Measurements from ENCODE around the gene SOX12. TPM values are rescaled to one million over a fixed set of nuclear protein-coding genes. Genes with fewer than 3 reads are reported as not detected.

SOX12 gene
- total and polyA plus RNA-seq, 2 donors (not counting 1 experiment from before 2014, with no cell fraction given), result 5.3 to 13.6 TPM

DNA sequence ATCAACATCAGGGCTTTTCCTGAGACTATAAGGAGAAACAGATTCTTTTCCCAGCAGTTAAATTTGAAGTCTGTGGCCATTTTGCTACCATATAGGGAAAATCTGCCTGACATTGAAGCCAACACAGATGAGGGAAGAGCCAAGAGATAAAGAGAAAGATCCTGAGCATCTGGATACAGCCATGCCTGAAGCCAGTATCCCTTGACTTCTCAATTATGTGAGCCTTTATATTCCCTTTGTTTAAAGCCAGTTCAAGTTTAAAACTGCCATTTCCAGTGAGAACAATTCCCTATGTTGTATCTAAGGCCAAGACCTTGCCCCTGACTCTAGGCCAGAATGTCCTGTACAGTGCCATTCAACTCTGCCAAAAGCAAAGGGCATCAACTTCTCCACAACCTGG is 17.8 kb downstream of the SOX12 start:
- no peak overlapping the region for H3K9ac ChIP-seq (ENCODE audit: low read length)
- DNase-seq (no peak), ATAC-seq (ENCODE audit: low read depth) (no peak)
- no peaks in the 10 kb centered on the region for H4K20me1 ChIP-seq (ENCODE audit: control insufficient read depth, insufficient read depth, low read length, poor library complexity, severe bottlenecking)
- TF ChIP-seq EZH2 (IDR thresholded peaks at IDR 0.05; ENCODE audit: borderline replicate concordance, insufficient read depth, low read depth, low read length, poor library complexity, severe bottlenecking), result no peak
- TF ChIP-seq, protein P1, sequence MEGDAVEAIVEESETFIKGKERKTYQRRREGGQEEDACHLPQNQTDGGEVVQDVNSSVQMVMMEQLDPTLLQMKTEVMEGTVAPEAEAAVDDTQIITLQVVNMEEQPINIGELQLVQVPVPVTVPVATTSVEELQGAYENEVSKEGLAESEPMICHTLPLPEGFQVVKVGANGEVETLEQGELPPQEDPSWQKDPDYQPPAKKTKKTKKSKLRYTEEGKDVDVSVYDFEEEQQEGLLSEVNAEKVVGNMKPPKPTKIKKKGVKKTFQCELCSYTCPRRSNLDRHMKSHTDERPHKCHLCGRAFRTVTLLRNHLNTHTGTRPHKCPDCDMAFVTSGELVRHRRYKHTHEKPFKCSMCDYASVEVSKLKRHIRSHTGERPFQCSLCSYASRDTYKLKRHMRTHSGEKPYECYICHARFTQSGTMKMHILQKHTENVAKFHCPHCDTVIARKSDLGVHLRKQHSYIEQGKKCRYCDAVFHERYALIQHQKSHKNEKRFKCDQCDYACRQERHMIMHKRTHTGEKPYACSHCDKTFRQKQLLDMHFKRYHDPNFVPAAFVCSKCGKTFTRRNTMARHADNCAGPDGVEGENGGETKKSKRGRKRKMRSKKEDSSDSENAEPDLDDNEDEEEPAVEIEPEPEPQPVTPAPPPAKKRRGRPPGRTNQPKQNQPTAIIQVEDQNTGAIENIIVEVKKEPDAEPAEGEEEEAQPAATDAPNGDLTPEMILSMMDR (IDR thresholded peaks at IDR 0.05), result no peak
- H2AFZ ChIP-seq (ENCODE audit: insufficient read depth, low read depth, low read length, poor library complexity, severe bottlenecking), result no peak overlapping the region
- H3K27me3 ChIP-seq (replicated peaks in 1 of 4; ENCODE audit: control extremely low read depth in 1 of 4, control insufficient read depth in 3 of 4, insufficient read depth in 4 of 4, low read length in 3 of 4), result no peaks in the 10 kb centered on the region
- H3K4me2 ChIP-seq (replicated peaks; ENCODE audit: low read depth, low read length, poor library complexity, severe bottlenecking), result no peak overlapping the region
- no peak overlapping the region for H3K4me3 Mint-ChIP-seq
- POLR2A ChIA-PET, result no interaction called here
- intact Hi-C loops (cut with micrococcal nuclease), result no loop called here
- peaks cover 10% of the 10 kb centered on the region for H3K4me1 Mint-ChIP-seq
- no peak overlapping the region for H3K27ac Mint-ChIP-seq
- no peak overlapping the region for H3K27ac ChIP-seq (ENCODE audit: low read length in 2 of 2)
- peaks cover 4 to 11% of the 10 kb centered on the region in 2 donors for H3K4me1 ChIP-seq (ENCODE audit: control insufficient read depth in 2 of 2, insufficient read depth in 2 of 2, low read length in 2 of 2)
- H3K9me3 Mint-ChIP-seq (ENCODE audit: insufficient read depth), result no peaks in the 10 kb centered on the region
- no peaks in the 10 kb centered on the region for H3K36me3 ChIP-seq (replicated peaks in 1 of 2; ENCODE audit: control extremely low read depth in 1 of 2, control insufficient read depth in 1 of 2, extremely low read depth in 1 of 2, insufficient read depth in 2 of 2, low read length in 1 of 2)
- H3K4me3 ChIP-seq (ENCODE audit: control extremely low read depth in 1 of 5, extremely low read depth in 1 of 5, insufficient read depth in 1 of 5, low read depth in 2 of 5, low read length in 4 of 5), result no peak overlapping the region
- no peaks in the 10 kb centered on the region for H3K9me3 ChIP-seq (ENCODE audit: control extremely low read depth in 1 of 3, control insufficient read depth in 2 of 3, insufficient read depth in 1 of 3, low read length in 2 of 3)
- CTCF ChIA-PET, result interaction anchor here (7.0 kb wide), 1 partner anchor 11 kb away, joined by 47 read pairs; no protein-coding TSS in a partner anchor
- no peaks in the 10 kb centered on the region for H3K27me3 Mint-ChIP-seq
- H3K79me2 ChIP-seq (ENCODE audit: control insufficient read depth, insufficient read depth, low read length), result peaks cover under 1% of the 10 kb centered on the region

DNA sequence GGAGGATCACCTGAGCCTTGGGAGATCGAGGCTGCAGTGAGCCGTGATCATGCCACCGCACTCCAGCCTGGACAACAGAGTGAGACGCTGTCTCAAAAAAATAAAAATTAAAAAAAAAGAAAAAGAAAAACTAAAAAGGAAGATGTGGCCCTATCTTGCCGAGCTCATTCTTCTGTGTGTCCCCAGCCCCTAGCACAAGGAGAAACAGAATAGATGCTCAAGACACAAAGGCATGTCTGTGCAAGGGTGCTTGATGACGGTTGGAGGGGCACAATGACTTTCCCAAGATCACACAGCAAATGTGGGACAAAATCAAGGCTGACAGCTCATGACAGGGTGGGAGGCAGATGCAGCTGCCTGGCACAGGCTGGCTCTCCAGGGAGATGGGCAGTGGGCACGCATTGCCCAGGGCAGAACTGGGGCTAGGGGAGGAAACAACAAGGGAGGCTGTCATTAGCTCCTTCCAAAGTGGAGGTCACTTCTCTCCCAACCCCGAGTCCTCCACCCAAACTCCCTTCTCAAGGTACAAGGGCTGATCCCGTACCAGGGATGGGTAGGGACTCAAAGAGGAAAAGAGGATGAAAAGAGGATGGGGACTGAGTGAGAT is 20.8 kb downstream of the SOX12 start:
- ChIA-PET CTCF (interaction anchor here (0.6 to 7.0 kb wide), 4 partner anchors 8 to 202 kb away, joined by 3 to 47 read pairs (median 6); no protein-coding TSS in a partner anchor), POLR2A (no interaction called here)
- no peaks in the 10 kb centered on the region for H3K27me3 Mint-ChIP-seq
- H3K36me3 ChIP-seq (replicated peaks in 1 of 2; ENCODE audit: control extremely low read depth in 1 of 2, control insufficient read depth in 1 of 2, extremely low read depth in 1 of 2, insufficient read depth in 2 of 2, low read length in 1 of 2), result no peaks in the 10 kb centered on the region
- no peak for DNase-seq
- peak overlapping the region; percentile 97 for H3K4me3 Mint-ChIP-seq
- peak overlapping the region; percentile 94 for H2AFZ ChIP-seq (ENCODE audit: insufficient read depth, low read depth, low read length, poor library complexity, severe bottlenecking)
- H4K20me1 ChIP-seq (ENCODE audit: control insufficient read depth, insufficient read depth, low read length, poor library complexity, severe bottlenecking), result no peaks in the 10 kb centered on the region
- peak overlapping the region in 1 of 5 experiments; percentile 92 for H3K4me3 ChIP-seq (ENCODE audit: control extremely low read depth in 1 of 5, extremely low read depth in 1 of 5, insufficient read depth in 1 of 5, low read depth in 2 of 5, low read length in 4 of 5)
- peaks cover 4% of the 10 kb centered on the region for H3K79me2 ChIP-seq (ENCODE audit: control insufficient read depth, insufficient read depth, low read length)
- peaks cover 13% of the 10 kb centered on the region for H3K4me1 Mint-ChIP-seq
- TF ChIP-seq, protein P1 (IDR thresholded peaks at IDR 0.05), result no peak
- no peak for TF ChIP-seq EZH2 (IDR thresholded peaks at IDR 0.05; ENCODE audit: borderline replicate concordance, insufficient read depth, low read depth, low read length, poor library complexity, severe bottlenecking)
- peaks cover 10 to 19% of the 10 kb centered on the region in 2 donors for H3K4me1 ChIP-seq (ENCODE audit: control insufficient read depth in 2 of 2, insufficient read depth in 2 of 2, low read length in 2 of 2)
- no peaks in the 10 kb centered on the region for H3K9me3 Mint-ChIP-seq (ENCODE audit: insufficient read depth)
- no peak overlapping the region for H3K9ac ChIP-seq (ENCODE audit: low read length)
- no peaks in the 10 kb centered on the region for H3K27me3 ChIP-seq (replicated peaks in 1 of 4; ENCODE audit: control extremely low read depth in 1 of 4, control insufficient read depth in 3 of 4, insufficient read depth in 4 of 4, low read length in 3 of 4)
- intact Hi-C loops (cut with micrococcal nuclease), result no loop called here
- peak overlapping the region; percentile 82 for H3K27ac Mint-ChIP-seq
- H3K4me2 ChIP-seq (replicated peaks; ENCODE audit: low read depth, low read length, poor library complexity, severe bottlenecking), result peak overlapping the region; percentile 94
- 96% methylated on average over 4 of the region's 9 CpGs for WGBS (ENCODE audit: insufficient coverage)
- H3K9me3 ChIP-seq (ENCODE audit: control extremely low read depth in 1 of 3, control insufficient read depth in 2 of 3, insufficient read depth in 1 of 3, low read length in 2 of 3), result no peaks in the 10 kb centered on the region
- no peak overlapping the region for H3K27ac ChIP-seq (ENCODE audit: low read length in 2 of 2)
- ATAC-seq (ENCODE audit: low read depth), result no peak

All from B cell (primary cell).